ENCODE data around the gene FOXRED1. TPM values are rescaled to one million over a fixed set of nuclear protein-coding genes. Genes with fewer than 3 reads are reported as not detected.

Gene FOXRED1
- total RNA-seq, 1 experiment from 2014 or later = 21.2 TPM

DNA sequence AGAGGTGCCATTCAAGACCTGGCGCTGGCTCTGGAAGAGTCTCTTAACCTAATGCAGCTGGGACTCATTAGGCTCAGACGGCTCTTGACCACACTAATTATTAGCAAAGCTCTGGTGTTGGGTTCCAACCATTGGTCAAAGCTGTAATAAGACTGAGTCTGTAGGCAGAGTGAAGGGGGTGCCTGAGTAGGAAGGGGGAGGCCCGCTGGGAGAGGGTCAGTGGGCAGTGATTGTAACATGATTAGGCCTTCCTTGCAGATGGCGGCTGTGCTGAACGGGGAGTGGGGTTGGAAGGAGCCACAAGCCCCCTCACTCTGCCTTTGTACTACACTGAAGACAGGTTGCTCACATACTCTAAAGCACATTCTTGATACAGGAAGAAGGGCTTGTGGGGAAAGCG is 5.5 kb upstream of the FOXRED1 start:
- in situ Hi-C loops (cut with HindIII; ENCODE audit: low pct_unique_long_range_greater_than_20kb, low sequenced_read_pairs) = no loop called here
- DNase-seq (ENCODE audit: low read depth, low spot score) = no peak

- in situ Hi-C loops (cut with HindIII; ENCODE audit: low pct_unique_long_range_greater_than_20kb, low sequenced_read_pairs) = no loop called here
- peak; percentile 27 for DNase-seq (ENCODE audit: low read depth, low spot score)
Measured at GRCh38 chr11:126265811-126266210, 3.1 kb upstream of the FOXRED1 start.

GRCh38 chr11:126267650-126268049 is 1.3 kb upstream of the FOXRED1 start:
- in situ Hi-C loops (cut with HindIII; ENCODE audit: low pct_unique_long_range_greater_than_20kb, low sequenced_read_pairs) = no loop called here
- no peak for DNase-seq (ENCODE audit: low read depth, low spot score)

DNA sequence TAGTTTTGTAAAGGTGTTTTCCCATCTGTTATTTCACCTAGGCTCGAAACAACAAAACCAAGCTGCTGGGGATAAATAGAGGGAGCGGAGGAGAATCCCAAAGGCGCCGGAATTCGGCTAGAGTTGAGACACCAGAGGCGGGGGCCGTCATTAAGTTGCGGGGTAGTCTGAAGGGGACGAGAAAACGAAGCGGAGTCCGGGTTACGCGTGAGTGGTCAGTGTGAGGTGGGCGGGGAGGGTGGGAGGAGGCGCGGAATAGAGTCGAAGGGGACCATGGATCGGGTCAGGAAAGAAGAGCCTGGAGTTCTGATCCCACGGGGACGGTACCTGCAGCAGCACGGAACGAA is 620 bp upstream of the FOXRED1 start:
- in situ Hi-C loops (cut with HindIII; ENCODE audit: low pct_unique_long_range_greater_than_20kb, low sequenced_read_pairs) = no loop called here
- no peak for DNase-seq (ENCODE audit: low read depth, low spot score)

DNA sequence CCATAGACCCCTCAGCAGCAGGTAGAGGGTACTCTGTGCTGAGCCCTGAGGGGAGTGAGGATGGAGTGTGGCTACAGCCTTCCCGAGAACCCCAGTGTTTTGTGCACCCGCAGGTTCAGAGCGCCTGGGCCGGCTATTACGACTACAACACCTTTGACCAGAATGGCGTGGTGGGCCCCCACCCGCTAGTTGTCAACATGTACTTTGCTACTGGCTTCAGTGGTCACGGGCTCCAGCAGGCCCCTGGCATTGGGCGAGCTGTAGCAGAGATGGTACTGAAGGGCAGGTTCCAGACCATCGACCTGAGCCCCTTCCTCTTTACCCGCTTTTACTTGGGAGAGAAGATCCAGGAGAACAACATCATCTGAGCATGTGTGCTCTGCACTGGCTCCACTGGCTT is 8.4 kb downstream of the FOXRED1 start:
- DNase-seq (ENCODE audit: low read depth, low spot score) = no peak
- in situ Hi-C loops (cut with HindIII; ENCODE audit: low pct_unique_long_range_greater_than_20kb, low sequenced_read_pairs) = no loop called here

- in situ Hi-C loops (cut with HindIII; ENCODE audit: low pct_unique_long_range_greater_than_20kb, low sequenced_read_pairs) = no loop called here
- DNase-seq (ENCODE audit: low read depth, low spot score) = no peak
Measured at GRCh38 chr11:126277780-126278179, 8.8 kb downstream of the FOXRED1 start.

- in situ Hi-C loops (cut with HindIII; ENCODE audit: low pct_unique_long_range_greater_than_20kb, low sequenced_read_pairs) = no loop called here
- DNase-seq (ENCODE audit: low read depth, low spot score) = peak; percentile 70
Measured at GRCh38 chr11:126279191-126279590, 10.2 kb downstream of the FOXRED1 start.

- in situ Hi-C loops (cut with HindIII; ENCODE audit: low pct_unique_long_range_greater_than_20kb, low sequenced_read_pairs) = no loop called here
- DNase-seq (ENCODE audit: low read depth, low spot score) = no peak
Measured at GRCh38 chr11:126280595-126280994, 11.6 kb downstream of the FOXRED1 start.

- DNase-seq (ENCODE audit: low read depth, low spot score) = no peak
- in situ Hi-C loops (cut with HindIII; ENCODE audit: low pct_unique_long_range_greater_than_20kb, low sequenced_read_pairs) = no loop called here
Measured at GRCh38 chr11:126281245-126281644, 12.3 kb downstream of the FOXRED1 start.

DNA sequence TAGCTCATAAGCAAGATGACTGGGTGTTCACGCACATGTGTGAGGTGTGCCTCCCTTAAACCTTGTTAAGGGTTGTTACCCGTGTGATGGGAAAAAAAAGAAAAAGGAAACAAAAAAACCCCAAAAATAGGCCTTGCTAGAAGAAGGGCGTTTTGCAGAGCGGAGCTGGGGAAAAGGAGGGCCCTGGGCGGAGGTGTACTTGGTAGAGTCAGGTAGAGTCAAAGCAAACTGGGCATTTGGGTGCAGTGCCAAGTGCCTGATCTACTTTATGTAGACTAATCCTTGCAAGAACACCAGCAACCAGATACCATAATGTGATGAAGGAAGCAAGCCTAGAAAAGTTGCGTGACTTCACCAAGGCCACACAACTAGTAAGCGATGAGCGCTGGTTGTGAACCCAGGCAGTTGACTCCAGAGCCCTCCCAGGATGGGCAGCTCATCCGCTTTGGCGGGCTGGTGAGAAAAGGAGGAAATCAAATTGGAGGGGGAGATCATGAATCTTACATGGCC is 12.8 kb downstream of the FOXRED1 start:
- in situ Hi-C loops (cut with HindIII; ENCODE audit: low pct_unique_long_range_greater_than_20kb, low sequenced_read_pairs) = no loop called here

DNA sequence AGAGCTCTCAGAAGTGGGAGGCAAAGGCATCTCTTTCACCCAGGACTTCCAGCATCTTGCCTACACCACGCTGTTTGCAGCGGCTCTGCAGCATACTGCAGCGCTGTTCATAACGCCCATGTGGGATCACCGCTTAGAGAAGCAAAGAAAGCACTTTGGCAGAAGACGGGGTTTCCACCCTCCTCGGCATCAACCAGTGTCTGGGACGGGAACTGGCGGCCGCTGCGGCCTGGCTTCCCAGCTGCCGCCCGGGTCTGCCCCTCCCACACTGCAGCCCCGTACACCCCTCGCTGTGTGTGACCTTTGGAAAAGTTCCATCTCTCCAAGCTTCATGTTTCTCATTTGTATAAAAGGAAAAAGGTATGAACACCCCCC is 13.4 kb downstream of the FOXRED1 start:
- DNase-seq (ENCODE audit: low read depth, low spot score) = no peak
- in situ Hi-C loops (cut with HindIII; ENCODE audit: low pct_unique_long_range_greater_than_20kb, low sequenced_read_pairs) = no loop called here

More for the DNA sequence above, 12.8 kb downstream of the FOXRED1 start:
- no peak for DNase-seq (ENCODE audit: low read depth, low spot score)

DNA sequence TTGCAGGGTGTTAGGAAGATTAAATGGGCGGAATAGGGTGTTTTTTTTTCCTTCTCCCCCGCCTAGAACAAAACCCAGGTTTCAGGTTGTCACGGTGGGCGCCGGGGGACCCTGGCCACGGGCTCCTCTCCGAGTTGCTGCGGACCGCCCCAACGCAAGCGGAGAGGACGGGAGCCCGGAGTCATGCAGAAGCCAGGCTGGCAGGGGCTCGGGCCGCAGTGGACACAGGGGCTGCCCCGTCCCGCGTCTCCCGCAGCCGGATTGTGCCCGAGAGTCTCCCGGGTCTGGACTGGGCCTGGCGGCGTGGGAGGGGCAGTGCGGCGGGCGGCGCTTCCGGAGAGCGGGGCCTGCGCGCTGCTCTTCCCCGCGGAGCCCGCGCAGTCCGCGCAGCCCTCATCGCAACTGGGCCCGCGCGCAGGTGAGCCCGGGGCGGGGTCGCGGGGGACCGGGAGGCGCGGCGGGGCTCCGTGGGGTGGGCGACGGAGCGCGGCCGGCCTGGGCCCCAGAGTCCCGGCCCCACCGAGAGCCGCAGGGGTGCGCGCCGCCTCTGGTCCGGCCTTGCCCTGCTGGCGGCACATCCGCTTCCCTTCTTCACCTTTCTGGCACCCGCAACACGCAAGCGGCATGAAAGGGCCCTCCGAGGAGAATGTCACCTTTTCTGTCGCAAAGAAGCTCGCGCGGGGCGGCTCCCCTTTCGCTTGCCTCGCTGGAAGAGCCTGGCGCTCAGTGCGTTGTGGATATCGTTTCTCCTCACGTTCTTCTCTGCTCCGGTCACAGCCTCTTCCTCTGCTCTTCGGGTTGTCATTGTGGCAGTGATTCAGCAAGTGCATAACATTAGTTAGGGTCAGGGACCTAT is 14.0 kb downstream of the FOXRED1 start, which contains the start of gene TIRAP:
Gene TIRAP, plus strand, starts transcription at position 358 of the 856 bp plus-strand sequence. CDS start 7,802 bp downstream, outside the sequence.
- in situ Hi-C loops (cut with HindIII; ENCODE audit: low pct_unique_long_range_greater_than_20kb, low sequenced_read_pairs) = no loop called here
- peak; percentile 30 for DNase-seq (ENCODE audit: low read depth, low spot score)

GRCh38 chr11:126284829-126285228 is 15.9 kb downstream of the FOXRED1 start:
- in situ Hi-C loops (cut with HindIII; ENCODE audit: low pct_unique_long_range_greater_than_20kb, low sequenced_read_pairs) = no loop called here
- DNase-seq (ENCODE audit: low read depth, low spot score) = peak; percentile 55

GRCh38 chr11:126288237-126288636 is 19.3 kb downstream of the FOXRED1 start:
- in situ Hi-C loops (cut with HindIII; ENCODE audit: low pct_unique_long_range_greater_than_20kb, low sequenced_read_pairs) = no loop called here
- DNase-seq (ENCODE audit: low read depth, low spot score) = no peak

- DNase-seq (ENCODE audit: low read depth, low spot score) = no peak
- in situ Hi-C loops (cut with HindIII; ENCODE audit: low pct_unique_long_range_greater_than_20kb, low sequenced_read_pairs) = no loop called here
Measured at GRCh38 chr11:126290887-126291286, 21.9 kb downstream of the FOXRED1 start.

GRCh38 chr11:126293726-126294125 is 24.8 kb downstream of the FOXRED1 start:
- in situ Hi-C loops (cut with HindIII; ENCODE audit: low pct_unique_long_range_greater_than_20kb, low sequenced_read_pairs) = no loop called here

DNA sequence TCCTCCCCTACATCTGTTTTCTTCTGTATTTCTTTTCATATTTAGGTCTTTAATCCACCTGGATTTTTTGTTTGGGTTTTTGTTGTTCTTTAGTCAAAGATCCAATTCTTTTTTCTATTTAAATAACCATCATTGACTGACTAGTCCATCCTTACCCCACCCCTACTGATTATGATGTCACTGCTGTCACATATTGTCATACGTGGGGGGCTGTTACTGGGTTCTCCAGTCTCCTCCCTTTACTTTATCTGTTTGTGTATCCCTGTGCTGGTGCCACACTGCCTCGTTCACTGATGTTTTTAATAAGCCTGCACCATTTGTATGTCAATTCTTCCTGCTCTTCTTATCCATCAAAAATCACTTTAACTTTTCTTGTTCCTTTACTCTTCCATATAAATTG is 28.1 kb downstream of the FOXRED1 start:
- no peak for DNase-seq (ENCODE audit: low read depth, low spot score)
- in situ Hi-C loops (cut with HindIII; ENCODE audit: low pct_unique_long_range_greater_than_20kb, low sequenced_read_pairs) = no loop called here

More at GRCh38 chr11:126293726-126294125, 24.8 kb downstream of the FOXRED1 start:
- DNase-seq (ENCODE audit: low read depth, low spot score) = no peak

- DNase-seq (ENCODE audit: low read depth, low spot score) = peak; percentile 82
- in situ Hi-C loops (cut with HindIII; ENCODE audit: low pct_unique_long_range_greater_than_20kb, low sequenced_read_pairs) = no loop called here
Measured at GRCh38 chr11:126303623-126304456, 34.9 kb downstream of the FOXRED1 start, which contains the start of gene DCPS. Gene DCPS, plus strand, starts transcription at chr11:126304060. Its CDS starts 21 bp downstream, at chr11:126304081.

All from SK-MEL-5 (cell line).